Esophagus squamous epithelium (tissue), 5 donors: ENCODE data around the gene USH2A. TPM values are rescaled to one million over a fixed set of nuclear protein-coding genes. Genes with fewer than 3 reads are reported as not detected.
A peak's percentile ranks its signal among the peaks of the same experiment; 100 is the strongest.

Experiments
- DNase-seq: peaks from one replicate; lab custom pipeline; 2025; lab: John Stamatoyannopoulos, UW
- H3K27ac ChIP-seq, 4 donors: fragments of 200-600 bp; sonication (generic); one replicate each; pipeline ENCODE4 v1.5.1; 2016 to 2019; ENCODE audit warnings: mild to moderate bottlenecking in 1 of 4
- H3K27me3 ChIP-seq, 4 donors: fragments of 200-600 bp; sonication (generic); 1 replicate in 3 of 4; 2 replicates in 1 of 4; pipeline versions ENCODE4 v1.5.1 to v1.6.0; 2017 to 2021; ENCODE audit warnings: antibody characterized with exemption in 1 of 4
- H3K36me3 ChIP-seq, 3 donors: fragments of 200-600 bp; sonication (generic); one replicate each; pipeline ENCODE4 v1.5.1; 2016 to 2019
- H3K4me1 ChIP-seq, 3 donors: fragments of 200-600 bp; sonication (generic); one replicate each; pipeline ENCODE4 v1.5.1; 2017 to 2019
- H3K4me3 ChIP-seq, 4 donors: fragments of 200-600 bp; sonication (generic); 1 replicate in 3 of 4; 2 replicates in 1 of 4; pipeline ENCODE4 v1.5.1; 2016 to 2019; ENCODE audit warnings: mild to moderate bottlenecking in 2 of 4, moderate library complexity in 1 of 4
- H3K9me3 ChIP-seq, 3 donors: fragments of 200-600 bp; sonication (generic); one replicate each; pipeline ENCODE4 v1.5.1; 2016 to 2019
- POLR2A ChIP-seq, 4 donors: fragments of 450-650 bp; IDR thresholded peaks; one replicate each; pipeline ENCODE4 v1.6.1; 2017; ENCODE audit warnings: antibody characterized with exemption in 4 of 4, mild to moderate bottlenecking in 4 of 4, moderate library complexity in 3 of 4
- WGBS, 2 donors: methylation state at CpG; one replicate each; pipeline ENCODE4 v1.1.5; 2018; 5-methylcytosine and 5-hydroxymethylcytosine counted together
- intact Hi-C: fragments of 100-400 bp; cut with DNase I; formaldehyde crosslinking; loops from one replicate; pipeline ENCODE4 v1.15.0; 2022
- total RNA-seq, 4 donors: library from RNA; depleted of rRNA; stranded (reverse); fragments of >200 nt; gene quantifications; one replicate each; pipeline ENCODE4 v1.1.0, GENCODE V29; 2016
- TF ChIP-seq, protein P1 (sequence below), 6 experiments: fragments of 450-650 bp in 4 of 6; fragments of 200-600 bp in 2 of 6; sonication (generic) in 2 of 6; IDR thresholded peaks; one replicate each; pipeline ENCODE4 v1.5.1; 2016 to 2019; ENCODE audit warnings: antibody characterized with exemption in 6 of 6, mild to moderate bottlenecking in 4 of 6, moderate library complexity in 4 of 6
- donor health status: DM: yes; HTN: yes; CAD: no.

Gene USH2A
- total RNA-seq, 4 donors from 2014 or later: under 0.01 TPM; not detected in 3

DNA sequence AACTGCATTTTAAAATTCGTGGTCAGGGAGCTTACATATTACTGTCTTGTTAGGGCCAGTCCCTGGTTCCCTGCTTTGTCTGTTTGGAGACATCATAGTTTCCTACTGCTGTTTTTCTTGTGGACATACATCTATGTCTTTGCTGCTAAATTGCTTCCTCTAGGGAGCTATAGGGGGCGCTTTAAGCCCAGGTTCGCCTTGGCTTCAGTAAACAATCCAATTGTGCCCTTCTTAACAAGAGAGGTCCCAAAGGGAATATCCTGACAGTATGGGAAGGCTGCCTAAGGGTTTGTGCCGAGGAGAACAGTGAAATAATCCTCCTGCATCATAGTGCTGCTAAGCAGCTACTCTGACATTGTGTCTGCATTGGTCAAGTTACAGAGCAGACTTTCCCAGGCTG, 112.5 kb downstream of the USH2A start:
- no peak for DNase-seq
- no peak overlapping the region for H3K27ac ChIP-seq
- no peak overlapping the region for H3K4me3 ChIP-seq
- H3K36me3 ChIP-seq: no peaks in the 10 kb centered on the region
- H3K9me3 ChIP-seq: no peaks in the 10 kb centered on the region
- 4 to 10% methylated on average over 4 of the region's 4 CpGs for WGBS, 2 donors
- intact Hi-C loops: no loop called here
- H3K27me3 ChIP-seq: no peaks in the 10 kb centered on the region
- no peak for TF ChIP-seq POLR2A (IDR thresholded peaks at IDR 0.05)
- TF ChIP-seq, protein P1, sequence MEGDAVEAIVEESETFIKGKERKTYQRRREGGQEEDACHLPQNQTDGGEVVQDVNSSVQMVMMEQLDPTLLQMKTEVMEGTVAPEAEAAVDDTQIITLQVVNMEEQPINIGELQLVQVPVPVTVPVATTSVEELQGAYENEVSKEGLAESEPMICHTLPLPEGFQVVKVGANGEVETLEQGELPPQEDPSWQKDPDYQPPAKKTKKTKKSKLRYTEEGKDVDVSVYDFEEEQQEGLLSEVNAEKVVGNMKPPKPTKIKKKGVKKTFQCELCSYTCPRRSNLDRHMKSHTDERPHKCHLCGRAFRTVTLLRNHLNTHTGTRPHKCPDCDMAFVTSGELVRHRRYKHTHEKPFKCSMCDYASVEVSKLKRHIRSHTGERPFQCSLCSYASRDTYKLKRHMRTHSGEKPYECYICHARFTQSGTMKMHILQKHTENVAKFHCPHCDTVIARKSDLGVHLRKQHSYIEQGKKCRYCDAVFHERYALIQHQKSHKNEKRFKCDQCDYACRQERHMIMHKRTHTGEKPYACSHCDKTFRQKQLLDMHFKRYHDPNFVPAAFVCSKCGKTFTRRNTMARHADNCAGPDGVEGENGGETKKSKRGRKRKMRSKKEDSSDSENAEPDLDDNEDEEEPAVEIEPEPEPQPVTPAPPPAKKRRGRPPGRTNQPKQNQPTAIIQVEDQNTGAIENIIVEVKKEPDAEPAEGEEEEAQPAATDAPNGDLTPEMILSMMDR (IDR thresholded peaks at IDR 0.05): peak in 2 of 6 experiments; percentile 17 to 54
- no peaks in the 10 kb centered on the region for H3K4me1 ChIP-seq

- intact Hi-C loops: no loop called here
- Histone ChIP-seq H3K27ac (no peak overlapping the region), H3K9me3 (no peaks in the 10 kb centered on the region), H3K27me3 (no peaks in the 10 kb centered on the region), H3K36me3 (no peaks in the 10 kb centered on the region), H3K4me3 (no peak overlapping the region), H3K4me1 (no peaks in the 10 kb centered on the region)
- 68 to 86% methylated on average over 3 to 4 of the region's 4 CpGs for WGBS, 2 donors
- DNase-seq: no peak
- TF ChIP-seq, protein P1 (IDR thresholded peaks at IDR 0.05): no peak
- TF ChIP-seq POLR2A (IDR thresholded peaks at IDR 0.05): no peak
These were observed 116.4 kb downstream of the USH2A start for GRCh38 chr1:216306830-216307229.

- no peak overlapping the region for H3K27ac ChIP-seq
- no peak overlapping the region for H3K4me3 ChIP-seq
- no peak for DNase-seq
- TF ChIP-seq POLR2A (IDR thresholded peaks at IDR 0.05): no peak
- TF ChIP-seq, protein P1 (IDR thresholded peaks at IDR 0.05): no peak
- intact Hi-C loops: no loop called here
- no peaks in the 10 kb centered on the region for H3K36me3 ChIP-seq
- no peaks in the 10 kb centered on the region for H3K27me3 ChIP-seq
- no peaks in the 10 kb centered on the region for H3K4me1 ChIP-seq
- no peaks in the 10 kb centered on the region for H3K9me3 ChIP-seq
These were observed 119.6 kb downstream of the USH2A start for GRCh38 chr1:216303690-216304089.

GRCh38 chr1:216293683-216294082, 129.6 kb downstream of the USH2A start:
- peaks cover 0 to 9% (median 0%) of the 10 kb centered on the region in 3 donors for H3K4me1 ChIP-seq
- WGBS, 2 donors: 48 to 51% methylated on average over 6 of the region's 6 CpGs
- H3K9me3 ChIP-seq: no peaks in the 10 kb centered on the region
- no peaks in the 10 kb centered on the region for H3K27me3 ChIP-seq
- intact Hi-C loops: no loop called here
- no peak for TF ChIP-seq POLR2A (IDR thresholded peaks at IDR 0.05)
- TF ChIP-seq, protein P1 (IDR thresholded peaks at IDR 0.05): no peak
- no peak for DNase-seq
- H3K36me3 ChIP-seq: no peaks in the 10 kb centered on the region
- no peak overlapping the region for H3K4me3 ChIP-seq
- H3K27ac ChIP-seq: no peak overlapping the region

GRCh38 chr1:216290074-216290473, 133.2 kb downstream of the USH2A start:
- Histone ChIP-seq H3K4me3 (no peak overlapping the region), H3K36me3 (no peaks in the 10 kb centered on the region), H3K27ac (no peak overlapping the region), H3K9me3 (peaks cover 0 to 5% (median 0%) of the 10 kb centered on the region in 3 donors), H3K4me1 (peaks cover 0 to 9% (median 0%) of the 10 kb centered on the region in 3 donors), H3K27me3 (no peaks in the 10 kb centered on the region)
- WGBS, 2 donors: 64 to 88% methylated on average over 3 of the region's 3 CpGs
- TF ChIP-seq, protein P1 (IDR thresholded peaks at IDR 0.05): no peak
- no peak for TF ChIP-seq POLR2A (IDR thresholded peaks at IDR 0.05)
- intact Hi-C loops: no loop called here
- DNase-seq: no peak
